ENCODE data around the gene TNFSF13.

DNA sequence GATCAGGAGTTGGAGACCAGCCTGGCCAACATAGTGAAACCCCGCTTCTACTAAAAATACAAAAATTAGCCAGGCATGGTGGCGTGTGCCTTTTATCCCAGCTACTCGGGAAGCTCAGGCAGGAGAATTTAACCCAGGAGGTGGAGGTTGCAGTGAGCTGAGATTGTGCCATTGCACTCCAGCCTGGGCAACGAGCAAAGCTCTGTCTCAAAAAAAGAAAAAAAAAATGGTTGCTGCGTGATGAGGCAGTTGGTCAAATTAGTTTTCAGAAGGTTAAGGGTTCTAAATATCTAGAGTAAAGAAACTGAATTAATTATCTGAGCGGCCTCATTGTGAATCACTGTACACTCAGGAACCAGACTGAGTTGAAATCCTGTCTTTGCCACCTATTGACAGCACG is 17.4 kb downstream of the TNFSF13 start:
- TF ChIP-seq GATA2 (IDR thresholded peaks at IDR 0.05; ENCODE audit: low read depth, low read length) (no peak), GATA3 (IDR thresholded peaks at IDR 0.05; ENCODE audit: low read depth, low read length) (no peak)
